IPS-11a (cell line): ENCODE results near the gene PARN.
A peak's percentile ranks its signal among the peaks of the same experiment; 100 is the strongest.
"Not testable (repeated sequence)": the region's sequence is repeated elsewhere in the genome, so short reads cannot be mapped to it uniquely, and the experiment has no call there.

Experiments
- H3K4me3 ChIP-seq: one replicate; pipeline ENCODE4 v1.5.1; 2013; ENCODE audit warnings: low read depth, low read length, control low read depth

PARN gene

DNA sequence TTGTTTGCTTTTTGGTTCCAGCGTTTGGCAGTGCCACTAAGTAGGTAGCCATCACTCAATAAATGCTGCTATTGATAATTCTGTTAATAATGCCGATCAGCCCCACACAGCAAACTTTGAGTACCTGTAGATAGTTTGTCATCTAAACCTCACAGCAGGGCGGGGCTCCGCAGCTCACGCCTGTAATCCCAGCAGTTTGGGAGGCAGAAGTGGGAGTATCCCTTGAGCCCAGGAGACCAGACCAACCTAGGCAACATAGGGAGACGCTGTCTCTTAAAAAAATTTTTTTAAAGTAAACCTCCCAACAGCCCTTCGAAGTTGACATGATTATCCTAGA, 4.3 kb upstream of the PARN start:
- H3K4me3 ChIP-seq, result peak overlapping the region; percentile 14

DNA sequence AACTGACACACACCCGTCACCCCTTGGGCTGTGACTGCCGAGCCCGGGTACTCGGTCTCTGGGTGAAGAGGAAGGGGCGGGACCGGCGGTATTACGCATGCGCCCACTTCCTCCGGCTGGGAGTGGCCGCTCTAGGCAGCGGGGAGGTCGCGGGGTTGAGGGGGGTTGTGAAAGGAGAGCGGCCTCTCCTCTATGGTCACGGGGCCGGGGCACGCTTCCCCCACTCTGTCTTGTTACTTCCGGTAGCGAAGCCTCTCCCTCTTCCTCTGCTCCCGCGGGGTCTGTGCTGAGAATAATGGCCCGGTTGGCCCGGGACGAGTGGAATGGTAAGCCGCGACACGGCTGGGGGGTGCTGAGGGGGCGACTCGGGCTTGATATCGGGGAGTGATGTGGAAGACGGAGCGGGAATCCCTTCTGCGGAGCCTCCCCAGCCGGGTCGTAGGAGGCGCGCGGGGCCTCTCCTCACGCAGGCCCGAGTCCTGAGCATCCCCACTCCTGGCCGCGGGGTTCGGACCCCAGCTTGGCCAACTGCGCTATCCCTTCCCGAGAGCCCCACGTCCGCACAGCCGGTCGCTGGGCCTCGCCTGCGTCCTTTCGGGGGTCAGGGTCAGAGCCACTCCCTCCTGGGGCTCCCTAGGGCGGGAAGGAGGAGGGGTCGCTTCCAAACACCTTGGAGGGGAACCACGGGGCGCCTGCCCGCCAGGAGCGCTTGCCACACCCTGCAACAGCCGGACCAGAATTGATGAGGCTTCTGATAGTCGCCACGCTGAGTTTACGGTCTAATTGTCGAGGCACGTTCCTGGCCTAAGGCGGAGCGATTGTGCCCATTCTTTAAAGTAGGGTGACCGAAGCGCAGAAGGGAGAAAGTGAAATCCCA, 2.9 kb upstream of the PARN start, which contains the start of gene BFAR:
TSS of gene BFAR (plus strand) at position 259 of the 877 bp plus-strand sequence. CDS start 11,396 bp downstream, outside the sequence.
- H3K4me3 ChIP-seq, result peak within 1 kb of the TSS; percentile 94

DNA sequence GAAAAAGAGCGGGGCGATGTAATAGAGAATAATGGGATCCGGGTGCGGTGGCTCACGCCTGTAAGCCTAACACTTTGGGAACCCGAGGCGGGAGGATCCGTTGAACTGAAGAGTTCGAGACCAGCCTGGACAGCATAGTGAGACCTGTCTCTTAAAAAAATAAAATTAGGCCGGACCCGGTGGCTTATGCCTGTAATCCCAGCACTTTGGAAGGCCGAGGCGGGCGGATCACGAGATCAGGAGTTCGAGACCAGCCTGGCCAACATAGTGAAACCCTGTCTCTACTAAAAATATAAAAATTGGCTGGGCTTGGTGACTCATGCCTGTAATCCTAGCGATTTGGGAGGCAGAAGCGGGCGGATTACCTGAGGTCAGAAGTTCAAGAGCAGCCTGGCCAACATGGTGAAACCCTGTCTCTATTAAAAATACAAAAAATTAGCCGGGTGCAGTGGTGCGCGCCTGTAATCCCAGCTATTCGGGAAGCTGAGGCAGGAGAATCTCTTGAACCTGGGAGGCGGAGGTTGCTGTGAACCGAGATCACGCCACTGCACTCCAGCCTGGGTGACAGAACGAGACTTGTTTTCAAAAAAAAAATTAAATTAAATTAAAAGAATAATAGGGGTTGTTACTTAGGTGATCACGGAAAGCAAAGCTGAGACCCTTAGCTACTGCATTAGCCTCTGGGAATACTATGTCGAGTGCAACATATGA, 715 bp upstream of the PARN start:
- not testable (repeated sequence) for H3K4me3 ChIP-seq

DNA sequence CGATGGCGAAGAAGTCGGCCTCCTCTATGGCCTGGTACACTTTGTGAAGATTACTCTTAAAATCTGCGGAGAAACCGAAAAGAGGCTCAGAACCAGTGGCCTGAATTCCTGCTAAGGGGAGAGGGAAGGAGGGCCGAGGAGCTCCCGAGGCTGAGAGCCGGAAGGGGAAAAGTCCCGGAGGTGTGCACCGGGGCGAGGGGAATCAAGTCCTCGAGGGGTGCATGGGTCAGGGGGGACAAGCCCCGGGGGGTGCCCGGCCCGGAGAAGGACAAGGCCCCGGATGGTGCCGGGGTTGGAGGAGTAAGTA, 495 bp downstream of the PARN start:
- peak overlapping the region; percentile 91 for H3K4me3 ChIP-seq

DNA sequence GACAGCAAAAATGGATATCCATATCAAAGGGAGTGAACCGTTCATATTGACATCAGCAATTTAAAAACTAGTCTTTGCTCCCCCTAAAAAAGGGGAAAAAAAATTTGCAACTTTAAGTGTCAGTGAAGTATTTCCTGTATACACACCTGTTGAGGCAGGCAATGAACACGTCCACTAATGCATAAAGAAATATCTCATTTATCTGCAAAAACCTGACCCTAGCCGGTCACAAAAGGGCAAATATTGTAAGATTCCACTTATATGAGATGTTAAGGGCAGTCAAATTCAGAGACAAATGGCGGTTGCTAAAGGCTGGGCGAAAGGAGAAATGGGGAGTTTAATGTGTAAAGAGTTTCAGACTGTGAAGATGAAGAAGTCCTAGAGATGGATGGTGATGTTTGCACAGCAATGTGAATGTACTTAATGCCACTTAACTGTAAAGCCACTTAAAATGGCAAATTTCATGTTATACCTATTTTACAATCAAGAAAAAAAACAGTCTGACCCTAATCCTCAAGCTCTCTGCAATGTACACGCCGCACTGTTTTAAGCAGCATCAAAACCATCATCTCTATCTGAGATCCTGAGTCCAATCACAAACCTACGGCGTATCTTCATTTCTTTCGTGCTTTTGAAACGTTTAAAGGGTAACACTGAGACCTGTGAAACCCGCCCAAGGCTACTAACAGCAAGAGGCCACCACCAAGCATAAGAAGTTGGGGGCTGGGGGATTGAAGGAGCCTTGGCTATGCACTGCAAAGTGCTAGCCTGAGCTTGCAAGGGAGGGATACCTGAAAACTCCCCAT, 1.1 kb downstream of the PARN start:
- peak overlapping the region; percentile 91 for H3K4me3 ChIP-seq

DNA sequence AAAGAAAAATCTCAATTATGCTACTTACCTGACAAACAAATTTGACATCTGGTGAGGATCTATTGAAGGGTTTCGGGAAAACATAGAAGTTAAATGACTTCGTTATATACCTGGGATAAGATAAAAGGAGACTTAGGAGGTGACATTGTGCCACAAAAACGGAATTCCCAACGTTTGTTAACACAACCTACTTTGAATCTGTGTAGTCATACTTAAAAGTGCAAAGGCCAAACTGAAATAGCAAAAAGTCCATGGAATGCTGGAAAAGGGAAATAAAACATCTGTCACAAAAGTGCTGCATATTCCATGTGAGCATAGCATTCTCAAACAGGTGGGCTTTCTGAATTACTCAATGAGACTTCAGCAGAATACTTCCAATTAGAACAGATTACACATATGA, 3.0 kb downstream of the PARN start:
- H3K4me3 ChIP-seq, result no peak overlapping the region

DNA sequence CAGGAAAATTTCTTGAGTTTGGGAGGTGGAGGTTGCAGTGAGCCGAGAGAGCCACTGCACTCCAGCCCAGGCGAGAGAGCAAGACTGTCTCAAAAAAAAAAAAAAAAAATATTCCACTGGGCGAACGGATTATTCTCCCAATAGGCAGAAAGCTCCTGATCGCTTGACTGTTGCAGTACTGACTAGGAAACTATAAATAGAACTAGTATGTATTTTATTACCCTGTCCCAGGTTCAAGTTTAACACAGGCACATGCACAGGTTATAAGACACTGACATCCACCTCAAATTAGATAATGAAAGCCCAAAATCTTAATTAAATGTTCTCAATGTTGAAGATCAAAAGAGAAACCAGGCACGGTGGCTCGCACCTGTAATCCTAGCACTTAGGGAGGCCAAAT, 11.5 kb downstream of the PARN start:
- no peak overlapping the region for H3K4me3 ChIP-seq

DNA sequence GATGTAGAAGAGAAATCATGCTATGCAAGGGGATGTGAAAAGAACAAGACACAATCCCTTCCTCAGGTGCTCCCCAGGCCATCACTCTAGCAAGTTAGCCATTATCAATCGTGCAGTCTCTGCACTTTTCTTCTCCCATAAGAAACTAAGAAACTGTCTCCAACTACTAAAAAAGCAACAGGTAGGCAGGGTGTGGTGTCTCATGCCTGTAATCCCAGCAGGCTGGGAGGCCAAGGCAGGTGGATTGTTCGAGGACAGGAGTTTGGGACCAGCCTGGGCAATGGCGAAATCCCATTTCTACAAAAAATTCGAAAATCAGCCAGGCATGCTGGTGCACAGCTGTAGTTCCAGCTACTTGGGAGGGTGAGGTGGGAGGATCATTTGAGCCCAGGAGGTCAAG, 13.8 kb downstream of the PARN start:
- no peak overlapping the region for H3K4me3 ChIP-seq

DNA sequence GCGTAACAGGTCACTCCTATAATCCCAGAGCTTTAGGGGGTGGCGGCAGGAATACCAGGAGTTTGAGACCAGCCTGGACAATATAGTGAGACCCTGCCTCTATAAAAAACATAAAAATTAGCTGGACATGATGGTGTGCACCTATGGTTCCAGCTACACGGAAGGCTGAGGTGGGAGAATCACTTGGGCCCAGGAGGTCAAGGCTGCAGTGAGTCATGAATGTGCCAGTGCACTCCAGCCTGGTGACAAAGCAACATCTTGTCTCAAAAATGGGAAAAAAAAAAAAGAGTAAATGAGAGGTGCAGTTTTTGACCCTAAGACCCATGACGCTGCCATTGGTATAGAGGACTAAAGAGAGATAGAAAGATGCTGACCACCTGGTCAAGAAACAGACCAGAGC, 16.1 kb downstream of the PARN start:
- no peak overlapping the region for H3K4me3 ChIP-seq

DNA sequence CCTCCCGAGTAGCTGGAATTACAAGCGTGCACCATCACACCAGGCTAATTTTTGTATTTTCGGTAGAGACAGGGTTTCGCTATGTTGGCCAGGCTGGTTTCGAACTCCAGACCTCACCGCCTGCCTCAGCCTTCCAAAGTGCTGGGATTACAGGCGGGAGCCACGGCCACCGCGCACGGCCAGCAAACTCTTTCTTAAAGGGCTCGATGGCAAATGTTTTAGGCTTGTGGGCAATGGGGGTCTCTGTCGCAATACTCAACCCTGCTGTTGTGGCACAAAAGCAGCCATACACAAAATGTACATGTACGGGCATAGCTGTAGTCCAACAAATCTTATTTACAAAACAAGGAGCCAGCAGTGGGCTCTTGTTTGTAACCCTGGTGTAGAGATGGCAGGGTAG, 18.4 kb downstream of the PARN start:
- no peak overlapping the region for H3K4me3 ChIP-seq

DNA sequence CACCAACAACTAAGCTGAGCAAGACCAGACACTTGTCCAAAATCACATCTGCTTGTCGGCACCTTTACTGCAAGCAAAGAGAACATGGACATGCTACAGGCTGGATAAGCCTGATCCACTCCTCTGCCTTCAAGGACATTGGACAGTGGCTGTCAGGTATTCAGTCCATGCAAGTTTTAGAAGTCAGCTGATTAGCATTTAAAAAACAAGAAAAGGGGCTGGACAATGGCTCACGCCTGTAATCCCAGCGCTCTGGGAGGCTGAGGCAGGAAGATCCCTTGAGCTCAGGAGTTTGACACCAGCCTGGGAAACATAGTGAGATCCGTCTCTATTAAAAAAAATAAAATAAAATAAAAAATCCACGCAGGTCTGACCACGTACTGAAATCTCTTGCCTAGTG, 20.3 kb downstream of the PARN start:
- no peak overlapping the region for H3K4me3 ChIP-seq

DNA sequence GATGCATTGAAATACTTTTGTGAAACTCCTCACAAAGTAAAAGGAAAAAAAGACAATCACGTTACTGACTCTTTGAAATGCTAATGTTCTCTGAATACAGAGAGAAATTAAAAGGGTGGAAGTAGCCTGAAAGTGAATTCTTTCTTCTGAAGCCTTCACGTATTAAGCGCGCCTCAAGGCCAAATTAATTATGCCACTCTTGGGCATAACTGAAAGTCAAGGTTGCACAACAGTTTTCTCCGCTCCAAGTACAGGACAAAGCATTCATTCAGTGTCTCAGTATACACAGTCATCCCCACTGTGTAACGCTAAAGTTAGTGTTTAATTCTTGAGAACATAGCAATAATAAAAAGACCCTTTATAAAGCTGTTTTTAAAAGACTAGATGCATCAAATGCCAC, 21.5 kb downstream of the PARN start:
- H3K4me3 ChIP-seq, result no peak overlapping the region

DNA sequence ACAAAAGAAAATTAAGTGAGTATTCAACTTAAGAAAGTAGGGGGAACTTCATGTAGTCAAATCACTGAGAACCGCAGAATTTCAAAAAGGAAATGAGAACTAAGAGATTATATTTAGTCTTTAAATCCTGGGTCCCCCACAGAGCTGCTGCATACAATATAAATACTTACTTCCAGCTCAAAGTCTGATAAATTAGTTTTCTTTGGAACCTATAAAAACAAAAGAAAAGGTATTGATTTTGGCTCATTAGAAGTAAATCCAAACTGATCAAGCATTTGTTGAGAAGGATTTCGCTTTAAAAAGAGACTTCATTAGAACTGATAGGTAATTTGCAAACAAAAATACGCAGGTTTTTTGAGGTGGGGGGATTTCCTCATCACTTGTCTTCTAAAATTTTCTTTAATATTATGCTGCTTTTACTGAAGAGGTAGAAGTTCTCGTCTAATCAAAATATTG, 21.9 kb downstream of the PARN start:
- no peak overlapping the region for H3K4me3 ChIP-seq

DNA sequence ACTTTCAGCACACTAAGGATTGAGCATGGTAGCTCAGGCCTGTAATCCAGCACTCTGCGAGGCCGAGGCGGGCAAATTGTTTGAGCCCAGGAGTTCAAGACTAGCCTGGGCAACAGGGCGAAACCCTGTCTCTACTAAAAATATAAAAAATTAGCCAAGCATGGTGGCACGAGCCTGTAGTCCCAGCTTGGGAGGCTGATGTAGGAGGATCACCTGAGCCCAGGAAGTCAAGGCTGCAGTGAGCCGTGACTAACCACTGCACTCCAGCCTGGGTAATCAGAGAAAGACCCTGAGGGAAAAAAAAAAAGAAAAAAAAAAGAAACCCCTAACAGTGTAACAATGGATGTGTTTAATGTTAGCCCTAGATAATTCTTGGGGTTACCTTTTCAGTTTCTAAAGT, 24.0 kb downstream of the PARN start:
- H3K4me3 ChIP-seq, result no peak overlapping the region

DNA sequence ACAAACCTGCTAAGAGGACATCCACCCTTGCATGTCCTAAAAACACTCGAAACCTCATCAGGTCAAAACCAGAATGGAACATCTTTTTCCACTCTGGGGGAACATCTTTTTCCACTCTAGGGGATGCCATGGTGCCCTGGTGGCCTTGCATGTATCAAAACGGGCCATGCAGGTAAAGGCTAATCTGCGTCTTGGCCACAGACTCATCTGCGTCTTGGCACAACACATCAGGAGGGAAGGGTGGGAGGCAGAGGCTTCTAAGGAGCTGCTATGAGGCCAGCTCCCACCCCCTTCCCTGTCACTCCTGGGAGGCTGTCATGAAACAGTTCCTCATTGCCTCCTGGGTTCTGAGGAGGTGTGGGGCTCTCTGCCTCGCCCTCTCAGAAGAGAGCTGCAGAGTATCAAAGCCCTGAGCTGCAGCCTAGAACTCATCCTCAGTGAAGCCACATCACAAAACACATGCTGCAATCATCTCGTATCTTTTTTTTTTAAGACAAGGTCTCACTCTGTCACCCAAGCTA, 27.6 kb downstream of the PARN start:
- no peak overlapping the region for H3K4me3 ChIP-seq

DNA sequence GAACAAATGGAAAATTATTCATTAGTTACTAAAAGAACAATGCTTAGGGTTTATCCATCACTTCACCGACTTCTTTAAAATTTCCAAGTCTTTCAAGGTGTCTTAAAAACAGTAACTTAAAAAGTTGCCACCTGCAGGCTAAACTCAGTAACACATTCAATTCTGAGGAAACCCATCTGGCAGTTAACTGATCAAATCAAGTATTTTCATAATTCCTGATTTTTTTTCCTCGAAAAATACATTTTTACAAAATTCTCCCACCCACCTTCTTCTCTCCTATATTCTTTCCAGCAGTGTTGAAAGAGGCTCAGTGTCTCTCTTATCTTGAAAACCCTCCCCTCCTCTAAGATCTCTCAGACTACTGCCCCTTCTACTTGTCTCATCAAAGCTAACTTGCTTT, 29.9 kb downstream of the PARN start:
- no peak overlapping the region for H3K4me3 ChIP-seq

DNA sequence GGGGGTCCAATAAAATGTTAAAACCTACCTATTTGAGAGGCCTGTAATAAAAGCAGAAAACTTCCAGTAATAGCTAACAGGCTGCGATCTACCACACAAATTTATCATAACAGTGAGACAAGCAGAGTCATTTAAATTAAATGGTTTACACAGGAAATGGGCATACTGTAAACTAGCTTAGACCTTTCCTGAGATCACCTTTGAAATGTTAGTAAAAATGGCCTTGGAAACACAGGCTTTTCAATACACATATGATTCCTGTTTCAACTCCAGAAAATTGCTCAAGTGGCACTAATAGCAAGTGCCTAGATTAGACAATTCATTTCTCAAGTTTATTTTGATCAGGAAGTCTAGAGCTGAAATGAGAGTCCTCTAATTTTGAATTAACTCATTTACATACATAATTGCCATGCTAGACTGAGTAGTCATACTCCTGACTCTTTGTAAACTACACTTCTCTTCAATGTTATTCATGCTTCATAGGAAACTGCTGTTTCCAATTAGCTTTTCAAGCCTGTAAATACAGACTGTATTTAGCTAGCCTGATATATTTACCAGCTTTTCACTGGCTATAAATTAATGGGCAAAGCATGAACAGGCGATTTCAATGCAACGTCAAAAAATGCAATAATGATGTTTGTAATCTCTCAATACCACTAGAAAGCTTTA, 43.3 kb downstream of the PARN start:
- H3K4me3 ChIP-seq, result no peak overlapping the region

DNA sequence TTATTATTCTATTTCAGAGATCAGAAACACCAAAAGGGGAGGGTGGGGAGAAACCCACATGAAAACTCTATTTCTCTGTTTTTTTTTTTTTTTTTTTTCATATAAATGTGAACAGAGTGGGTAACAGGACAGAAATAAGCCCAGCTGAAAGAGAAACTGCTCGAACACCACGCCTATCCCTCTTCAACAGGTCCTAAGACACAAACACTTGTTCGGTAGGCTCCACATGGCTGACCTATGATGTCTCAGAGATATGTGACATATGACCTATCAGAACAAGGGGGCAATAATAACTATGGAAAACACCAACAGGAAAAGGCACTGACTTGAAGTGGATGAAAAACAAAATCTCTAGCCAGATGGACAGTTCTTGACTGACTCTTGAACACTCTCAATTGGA, 44.8 kb downstream of the PARN start:
- H3K4me3 ChIP-seq, result no peak overlapping the region

DNA sequence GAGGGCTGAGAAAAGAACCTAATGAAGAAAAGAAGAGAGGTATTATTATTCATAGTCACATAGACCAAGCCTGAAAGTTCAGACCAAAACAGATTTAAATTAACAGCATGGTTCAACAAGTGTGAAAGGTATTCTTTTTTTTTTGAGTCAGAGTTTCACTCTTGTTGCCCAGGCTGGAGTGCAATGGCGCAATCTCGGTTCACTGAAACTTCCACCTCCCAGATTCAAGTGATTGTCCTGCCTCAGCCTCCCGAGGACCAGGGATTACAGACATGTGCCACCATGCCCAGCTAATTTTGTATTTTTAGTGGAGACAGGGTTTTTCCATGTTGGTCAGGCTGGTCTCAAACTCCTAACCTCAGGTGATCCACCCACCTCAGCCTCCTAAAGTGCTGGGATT, 49.1 kb downstream of the PARN start:
- not testable (repeated sequence) for H3K4me3 ChIP-seq

DNA sequence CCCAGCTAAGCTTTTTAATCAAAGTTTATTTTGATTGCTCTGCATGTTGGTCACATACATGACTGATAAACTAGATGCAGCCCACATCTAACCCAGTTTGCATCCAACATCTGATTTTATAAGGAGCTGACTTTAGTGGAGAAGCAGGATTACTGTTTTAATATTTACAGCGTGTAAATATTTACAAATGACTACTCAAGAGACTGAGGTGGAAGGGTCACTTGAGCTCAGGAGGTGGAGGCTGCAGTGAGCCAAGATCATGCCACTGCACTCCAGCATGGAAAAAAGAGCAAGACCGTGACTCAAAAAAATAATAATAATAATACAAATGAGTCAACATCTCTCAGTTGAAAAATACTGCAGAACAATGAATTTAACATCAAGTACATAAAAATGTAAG, 50.8 kb downstream of the PARN start:
- H3K4me3 ChIP-seq, result no peak overlapping the region

DNA sequence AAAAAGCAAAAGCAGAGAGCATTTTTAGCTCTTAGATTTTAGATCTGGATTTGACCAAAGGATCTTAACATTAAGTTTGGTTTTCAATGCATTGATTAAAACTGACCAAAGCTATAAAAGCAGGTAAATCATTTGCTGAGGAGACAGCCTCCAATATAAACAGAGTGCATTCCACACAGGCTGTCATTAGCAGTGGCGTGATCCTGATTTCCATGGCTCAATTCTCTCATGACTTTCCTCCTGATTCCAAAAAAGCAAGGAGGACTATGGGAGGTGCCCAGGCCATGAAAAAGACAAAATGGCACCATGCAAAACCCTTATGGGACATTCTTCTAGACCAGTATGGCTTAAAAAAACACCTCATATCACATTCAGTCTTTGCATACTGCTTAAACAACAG, 53.5 kb downstream of the PARN start:
- H3K4me3 ChIP-seq, result no peak overlapping the region
